GM19397 (cell line): Measurements from ENCODE around the gene TAF1.
"Not testable (repeated sequence)": the region's sequence is repeated elsewhere in the genome, so short reads cannot be mapped to it uniquely, and the experiment has no call there.

Experiments
- ATAC-seq: cut with Tn5 transposase; IDR thresholded peaks from one replicate; pipeline ENCODE4 v1.9.1; 2021; ENCODE audit warnings: mild to moderate bottlenecking, moderate library complexity; ENCODE audit not compliant: unreplicated experiment

TAF1 gene, protein sequence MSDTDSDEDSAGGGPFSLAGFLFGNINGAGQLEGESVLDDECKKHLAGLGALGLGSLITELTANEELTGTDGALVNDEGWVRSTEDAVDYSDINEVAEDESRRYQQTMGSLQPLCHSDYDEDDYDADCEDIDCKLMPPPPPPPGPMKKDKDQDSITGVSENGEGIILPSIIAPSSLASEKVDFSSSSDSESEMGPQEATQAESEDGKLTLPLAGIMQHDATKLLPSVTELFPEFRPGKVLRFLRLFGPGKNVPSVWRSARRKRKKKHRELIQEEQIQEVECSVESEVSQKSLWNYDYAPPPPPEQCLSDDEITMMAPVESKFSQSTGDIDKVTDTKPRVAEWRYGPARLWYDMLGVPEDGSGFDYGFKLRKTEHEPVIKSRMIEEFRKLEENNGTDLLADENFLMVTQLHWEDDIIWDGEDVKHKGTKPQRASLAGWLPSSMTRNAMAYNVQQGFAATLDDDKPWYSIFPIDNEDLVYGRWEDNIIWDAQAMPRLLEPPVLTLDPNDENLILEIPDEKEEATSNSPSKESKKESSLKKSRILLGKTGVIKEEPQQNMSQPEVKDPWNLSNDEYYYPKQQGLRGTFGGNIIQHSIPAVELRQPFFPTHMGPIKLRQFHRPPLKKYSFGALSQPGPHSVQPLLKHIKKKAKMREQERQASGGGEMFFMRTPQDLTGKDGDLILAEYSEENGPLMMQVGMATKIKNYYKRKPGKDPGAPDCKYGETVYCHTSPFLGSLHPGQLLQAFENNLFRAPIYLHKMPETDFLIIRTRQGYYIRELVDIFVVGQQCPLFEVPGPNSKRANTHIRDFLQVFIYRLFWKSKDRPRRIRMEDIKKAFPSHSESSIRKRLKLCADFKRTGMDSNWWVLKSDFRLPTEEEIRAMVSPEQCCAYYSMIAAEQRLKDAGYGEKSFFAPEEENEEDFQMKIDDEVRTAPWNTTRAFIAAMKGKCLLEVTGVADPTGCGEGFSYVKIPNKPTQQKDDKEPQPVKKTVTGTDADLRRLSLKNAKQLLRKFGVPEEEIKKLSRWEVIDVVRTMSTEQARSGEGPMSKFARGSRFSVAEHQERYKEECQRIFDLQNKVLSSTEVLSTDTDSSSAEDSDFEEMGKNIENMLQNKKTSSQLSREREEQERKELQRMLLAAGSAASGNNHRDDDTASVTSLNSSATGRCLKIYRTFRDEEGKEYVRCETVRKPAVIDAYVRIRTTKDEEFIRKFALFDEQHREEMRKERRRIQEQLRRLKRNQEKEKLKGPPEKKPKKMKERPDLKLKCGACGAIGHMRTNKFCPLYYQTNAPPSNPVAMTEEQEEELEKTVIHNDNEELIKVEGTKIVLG (N-terminal part only)

DNA sequence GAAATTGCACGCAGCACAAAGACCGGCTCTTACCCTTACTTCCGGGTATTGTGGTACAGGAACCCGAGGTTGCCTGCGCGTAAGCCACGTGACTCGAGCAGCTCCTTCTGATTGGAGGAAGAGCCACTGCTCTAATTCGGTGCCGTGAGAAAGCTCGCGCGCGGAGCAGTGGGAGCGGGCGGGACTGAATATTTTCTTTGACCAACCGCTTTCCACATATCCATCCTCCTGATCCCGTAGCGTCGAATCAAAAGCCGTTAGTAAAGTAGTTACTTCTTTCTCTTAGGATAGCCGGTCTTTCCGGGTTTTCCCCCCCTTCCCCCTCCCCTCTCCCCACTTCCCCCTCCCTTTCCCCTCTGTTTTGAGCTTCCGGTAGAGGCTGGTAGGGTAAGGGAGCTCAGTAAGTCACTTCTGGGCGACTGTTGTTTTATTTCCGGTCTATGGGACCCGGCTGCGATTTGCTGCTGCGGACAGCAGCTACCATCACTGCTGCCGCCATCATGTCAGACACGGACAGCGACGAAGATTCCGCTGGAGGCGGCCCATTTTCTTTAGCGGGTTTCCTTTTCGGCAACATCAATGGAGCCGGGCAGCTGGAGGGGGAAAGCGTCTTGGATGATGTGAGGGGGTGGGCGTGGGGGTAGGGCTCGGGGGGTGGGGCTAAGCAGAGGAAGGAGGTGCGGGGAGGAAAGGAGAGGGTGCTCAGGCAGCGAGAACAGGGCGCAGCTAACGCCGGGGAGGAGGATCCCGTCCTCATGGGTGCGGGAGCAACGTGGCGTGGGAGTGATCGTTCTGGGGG lies at the start of gene TAF1:
TAF1 (plus strand) TSS at position 483 of the 799 bp plus-strand sequence; CDS start at position 501, 18 bp downstream.
- ATAC-seq, result peak; percentile 88

DNA sequence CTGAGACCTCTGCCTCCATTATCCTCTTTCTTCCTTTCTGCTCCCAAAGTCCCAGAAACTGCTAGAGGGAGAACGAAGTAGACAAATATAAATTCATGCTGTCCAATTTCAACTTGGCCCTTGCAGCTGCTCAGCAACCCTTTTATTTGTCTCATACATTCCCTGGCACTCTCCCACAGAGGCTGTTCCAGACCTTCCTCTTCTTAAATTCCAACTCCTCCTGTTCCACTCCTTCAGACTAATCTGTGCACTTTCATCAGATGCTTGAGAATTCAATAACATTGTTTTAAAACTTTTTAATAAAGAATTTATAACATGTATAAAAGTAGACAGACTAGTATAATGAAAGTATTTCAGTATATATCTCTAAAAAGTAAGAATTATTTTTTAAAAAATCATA lies 49.2 kb upstream of the TAF1 start:
- not testable (repeated sequence) for ATAC-seq

DNA sequence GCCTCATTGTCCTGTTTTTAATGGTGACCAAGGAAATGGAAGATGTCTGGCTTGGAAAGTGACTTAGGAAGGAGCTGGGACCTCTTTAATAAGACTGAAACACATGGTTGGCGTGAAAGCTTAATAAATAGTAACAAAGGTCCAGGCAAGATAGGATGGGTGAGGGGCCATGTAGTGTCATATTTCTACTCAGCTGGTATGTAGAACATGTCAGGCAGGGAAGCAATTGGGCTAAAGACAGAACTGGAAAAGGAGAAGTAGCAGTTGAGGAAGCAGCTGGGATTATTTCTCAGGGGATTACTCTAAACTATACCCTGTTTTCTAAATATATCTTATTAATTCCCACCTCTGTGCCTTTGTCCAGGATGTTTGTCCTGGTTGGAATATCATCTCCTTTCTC lies 46.0 kb upstream of the TAF1 start:
- no peak for ATAC-seq

DNA sequence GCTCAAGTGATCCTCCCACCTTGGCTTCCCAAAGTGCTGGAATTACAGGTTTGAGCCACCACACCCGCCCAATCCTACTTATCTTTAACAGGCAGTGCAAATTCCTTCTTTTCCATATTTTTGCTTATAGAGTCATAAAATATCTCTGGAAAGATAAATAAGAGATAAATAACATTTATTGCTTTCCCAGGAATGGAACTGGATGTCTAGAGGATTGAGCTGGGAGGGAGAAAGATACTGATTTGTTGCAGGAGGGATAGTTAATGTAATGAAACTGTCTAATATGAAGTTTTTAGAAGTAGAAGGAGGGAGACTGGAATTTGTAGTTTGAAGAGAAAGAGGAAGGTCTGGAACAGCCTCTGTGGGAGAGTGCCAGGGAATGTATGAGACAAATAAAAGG lies 44.4 kb upstream of the TAF1 start:
- ATAC-seq, result no peak

DNA sequence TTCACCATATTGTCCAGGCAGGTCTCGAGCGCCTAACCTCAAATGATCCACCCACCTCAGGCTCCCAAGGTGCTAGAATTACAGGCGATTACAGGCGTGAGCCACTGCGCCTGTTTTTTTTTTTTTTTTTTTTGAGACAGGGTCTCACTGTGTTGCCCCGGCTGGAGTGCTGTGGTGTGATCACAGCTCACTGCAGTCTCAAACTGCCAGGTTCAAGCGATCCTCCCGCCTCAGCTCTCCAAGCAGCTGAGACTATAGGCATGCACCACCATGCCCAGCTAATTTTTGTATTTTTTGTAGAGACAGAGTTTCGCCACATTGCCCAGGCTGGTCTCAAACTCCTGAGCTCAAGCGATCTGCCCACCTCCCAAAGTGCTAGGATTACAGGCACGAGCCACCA lies 41.7 kb upstream of the TAF1 start:
- ATAC-seq, result not testable (repeated sequence)

DNA sequence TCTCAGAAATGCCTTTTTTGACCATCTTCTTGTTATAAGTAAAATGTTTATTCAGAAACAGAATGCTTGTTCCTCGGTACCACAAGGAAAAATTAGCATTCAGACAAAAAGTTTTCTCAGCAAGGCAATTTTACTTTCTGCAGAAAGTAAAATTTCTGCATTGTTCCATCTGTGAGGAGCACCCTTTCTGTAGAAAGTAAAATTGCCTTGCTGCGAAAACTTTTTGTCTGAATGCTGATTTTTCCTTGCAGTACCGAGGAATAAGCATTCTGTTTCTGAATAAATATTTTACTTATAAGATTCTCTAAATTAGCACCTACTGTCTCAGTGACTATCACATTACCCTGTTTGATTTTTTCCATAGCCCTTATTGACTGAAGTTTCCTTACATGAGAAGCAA lies 39.8 kb upstream of the TAF1 start:
- ATAC-seq, result no peak

DNA sequence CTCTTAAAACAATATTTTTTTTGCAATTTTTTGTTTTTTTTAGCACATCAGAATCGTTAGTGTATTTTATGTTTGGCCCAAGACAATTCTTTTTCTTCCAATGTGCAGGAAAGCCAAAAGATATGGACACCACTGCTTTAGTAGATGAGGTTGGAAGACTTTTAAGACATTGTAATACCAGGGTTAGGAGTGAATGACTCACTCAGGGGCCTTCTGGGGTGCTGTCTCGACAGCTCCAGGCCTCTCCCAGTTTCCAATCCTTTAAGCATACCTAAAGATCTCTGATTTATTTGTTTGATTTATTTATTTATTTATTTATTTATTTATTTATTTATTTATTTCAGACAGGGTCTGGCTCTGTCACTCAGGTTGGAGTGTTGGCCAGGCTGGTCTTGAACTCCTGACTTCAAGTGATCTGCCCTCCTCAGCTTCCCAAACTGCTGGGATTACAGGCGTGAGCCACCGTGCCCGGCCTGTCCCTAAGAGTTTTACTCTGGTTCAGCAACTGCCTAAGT lies 16.9 kb upstream of the TAF1 start:
- not testable (repeated sequence) for ATAC-seq

DNA sequence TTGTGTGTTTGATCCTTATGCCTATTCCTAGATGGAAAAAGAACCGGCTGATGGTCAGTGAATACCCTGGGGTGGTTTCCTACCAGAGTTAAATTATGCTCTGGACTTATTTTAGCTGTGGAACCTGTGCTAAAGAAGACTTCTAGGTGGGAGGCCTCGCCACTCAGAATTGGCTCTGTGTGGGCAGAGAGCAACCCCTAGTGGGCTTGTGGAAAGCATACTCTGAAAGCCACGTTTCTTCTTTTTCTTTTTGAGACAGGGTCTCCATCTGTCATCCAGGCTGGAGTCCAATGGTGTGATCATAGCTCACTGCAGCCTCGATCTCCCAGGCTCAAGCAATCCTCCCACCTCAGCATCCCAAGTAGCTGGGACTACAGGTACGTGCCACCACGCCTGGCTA lies 16.3 kb upstream of the TAF1 start:
- not testable (repeated sequence) for ATAC-seq

DNA sequence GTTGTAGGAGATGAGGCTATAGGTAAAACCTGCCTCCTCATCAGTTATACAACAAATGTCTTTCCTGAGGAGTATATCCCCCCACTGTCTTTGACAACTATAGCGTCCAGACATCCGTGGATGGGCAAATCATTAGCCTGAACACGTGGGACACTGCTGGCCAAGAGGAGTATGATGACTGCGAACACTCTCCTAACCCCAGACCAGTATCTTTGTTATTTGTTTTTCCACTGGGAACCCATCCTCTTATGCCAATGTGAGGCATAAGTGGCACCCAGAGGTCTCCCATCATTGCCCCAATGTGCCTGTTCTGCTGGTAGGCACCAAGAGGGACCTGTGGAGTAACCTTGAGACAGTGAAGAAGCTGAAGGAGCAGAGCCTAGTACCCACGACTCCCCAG lies 13.7 kb upstream of the TAF1 start:
- not testable (repeated sequence) for ATAC-seq

DNA sequence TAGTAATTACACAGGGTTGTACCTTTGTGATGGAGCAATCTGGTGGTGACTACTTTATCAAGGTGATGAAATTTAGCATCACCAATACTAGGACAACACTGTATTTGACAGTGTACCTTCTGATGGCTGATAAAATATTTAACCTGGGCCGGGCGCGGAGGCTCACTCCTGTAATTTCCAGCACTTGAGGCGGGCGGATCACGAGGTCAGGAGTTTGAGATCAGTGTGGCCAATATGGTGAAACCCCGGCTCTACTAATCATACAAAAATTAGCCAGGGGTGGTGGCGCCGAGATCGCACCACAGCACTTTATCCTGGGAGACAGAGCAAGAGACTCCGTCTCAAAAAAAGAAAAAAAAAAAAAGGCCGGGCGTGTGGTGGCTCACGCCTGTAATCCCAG lies 1.9 kb upstream of the TAF1 start:
- no peak for ATAC-seq

DNA sequence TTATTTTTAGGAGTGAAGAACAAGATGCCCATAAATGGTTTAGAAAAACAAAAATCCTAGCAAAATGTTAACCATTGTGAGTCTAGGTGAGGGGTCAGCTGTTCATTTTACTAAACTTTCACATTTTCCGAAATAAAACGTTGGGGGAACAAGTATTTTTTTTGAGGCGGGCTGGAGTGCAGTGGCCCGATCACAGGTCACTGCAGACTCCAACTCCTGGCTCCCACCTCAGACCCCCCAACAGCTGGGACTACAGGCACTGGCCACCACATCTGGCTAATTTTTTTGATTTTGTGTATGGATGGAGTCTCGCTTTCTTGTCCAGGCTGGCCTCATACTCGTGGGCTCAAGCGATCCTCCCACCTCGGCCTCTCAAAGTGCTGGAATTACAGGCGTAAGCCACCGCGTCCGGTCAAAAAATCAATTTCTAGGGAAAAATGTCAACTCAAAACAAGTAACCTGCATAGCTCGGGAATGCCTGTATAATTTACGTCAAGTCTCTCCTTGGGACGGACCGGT lies 742 bp upstream of the TAF1 start:
- no peak for ATAC-seq

DNA sequence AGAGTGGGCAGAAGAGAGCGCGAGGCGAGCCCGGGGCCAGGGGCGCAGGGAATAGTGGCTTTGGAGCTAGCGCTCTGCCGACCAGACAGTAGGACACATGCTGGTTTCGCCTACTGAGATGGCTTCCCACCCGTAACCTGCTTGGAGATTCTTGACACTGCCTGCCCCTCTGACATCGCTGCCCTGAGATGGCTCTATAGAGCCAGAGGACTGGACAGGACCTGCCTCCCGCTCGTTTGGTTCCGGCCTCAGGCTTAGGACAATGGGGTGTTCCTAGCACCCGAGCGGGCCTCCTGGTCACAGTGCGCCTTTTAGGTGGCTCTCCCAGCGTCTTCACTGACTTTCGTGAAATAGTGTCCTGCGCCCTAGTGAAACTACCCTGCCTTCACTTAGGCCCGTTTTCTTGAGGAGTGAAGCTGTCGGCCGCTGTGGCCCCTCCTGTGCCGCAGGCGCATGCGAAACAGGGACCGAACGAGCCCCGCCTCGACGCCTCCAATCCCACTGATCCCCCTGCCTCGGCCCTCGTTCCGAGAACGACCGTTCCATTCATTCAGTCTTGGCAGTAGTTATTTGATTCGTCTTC lies 608 bp downstream of the TAF1 start:
- ATAC-seq, result peak; percentile 2

DNA sequence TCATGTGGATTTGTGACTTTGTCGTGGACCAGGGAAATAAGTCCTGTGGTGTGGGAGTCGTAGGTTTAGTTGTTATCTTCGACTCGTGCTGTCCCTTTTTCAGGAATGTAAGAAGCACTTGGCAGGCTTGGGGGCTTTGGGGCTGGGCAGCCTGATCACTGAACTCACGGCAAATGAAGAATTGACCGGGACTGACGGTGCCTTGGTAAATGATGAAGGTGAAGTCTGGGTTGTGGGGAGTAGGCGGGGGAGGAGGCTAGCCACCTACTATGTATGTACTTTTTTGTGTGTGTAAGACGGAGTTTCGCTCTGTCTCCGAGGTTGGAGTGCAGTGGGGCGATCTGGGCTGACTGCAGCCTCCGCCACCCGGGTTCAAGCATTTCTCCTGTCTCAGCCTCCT lies 1.2 kb downstream of the TAF1 start:
- ATAC-seq, result no peak

DNA sequence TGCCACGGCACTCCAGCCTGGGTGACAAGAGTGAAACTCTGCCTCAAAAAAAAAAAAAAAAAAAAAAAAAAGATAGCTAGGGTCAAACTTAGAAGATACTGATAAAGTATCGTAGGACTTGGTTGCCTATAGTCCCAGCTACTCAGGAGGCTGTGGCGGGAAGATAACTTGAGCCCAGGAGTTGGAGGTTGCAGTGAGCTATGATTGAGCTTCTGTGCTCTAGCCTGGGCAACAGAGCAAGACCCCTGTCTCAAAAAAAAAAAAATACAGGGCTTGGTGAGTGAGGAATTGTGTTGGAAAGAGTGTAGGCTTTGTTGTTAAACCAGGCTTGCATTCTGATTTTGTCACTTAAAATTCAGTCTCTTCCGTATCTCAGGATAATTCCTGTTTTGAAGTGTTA lies 6.2 kb downstream of the TAF1 start:
- no peak for ATAC-seq

DNA sequence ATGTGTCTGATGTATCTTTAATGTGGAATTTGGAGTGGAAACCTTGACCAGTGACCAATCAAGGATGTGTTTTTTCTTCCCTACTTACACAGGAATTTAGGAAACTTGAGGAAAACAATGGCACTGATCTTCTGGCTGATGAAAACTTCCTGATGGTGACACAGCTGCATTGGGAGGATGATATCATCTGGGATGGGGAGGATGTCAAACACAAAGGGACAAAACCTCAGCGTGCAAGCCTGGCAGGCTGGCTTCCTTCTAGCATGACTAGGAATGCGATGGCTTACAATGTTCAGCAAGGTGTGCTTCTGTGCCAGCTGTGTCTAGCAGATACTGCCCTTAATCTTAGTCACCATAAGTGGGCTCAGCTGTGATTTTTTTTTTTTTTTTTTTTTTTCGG lies 12.6 kb downstream of the TAF1 start:
- no peak for ATAC-seq

DNA sequence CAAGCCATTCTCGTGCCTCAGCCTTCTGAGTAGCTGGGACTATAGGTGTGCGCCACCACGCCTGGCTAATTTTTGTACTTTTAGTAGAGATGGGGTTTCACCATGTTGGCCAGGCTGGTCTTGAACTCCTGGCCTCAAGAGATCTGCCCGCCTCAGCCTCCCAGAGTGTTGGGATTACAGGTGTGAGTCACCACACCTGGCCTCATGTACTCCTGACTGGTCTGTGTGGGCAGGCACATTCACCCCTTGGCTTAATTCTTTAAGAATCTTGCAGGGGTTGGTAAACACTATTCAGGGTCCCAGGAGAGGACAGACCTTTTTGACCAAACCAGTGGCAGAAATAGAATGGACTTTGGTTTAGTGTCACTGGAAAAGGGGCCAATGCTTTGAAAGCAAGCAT lies 25.6 kb downstream of the TAF1 start:
- ATAC-seq, result not testable (repeated sequence)

DNA sequence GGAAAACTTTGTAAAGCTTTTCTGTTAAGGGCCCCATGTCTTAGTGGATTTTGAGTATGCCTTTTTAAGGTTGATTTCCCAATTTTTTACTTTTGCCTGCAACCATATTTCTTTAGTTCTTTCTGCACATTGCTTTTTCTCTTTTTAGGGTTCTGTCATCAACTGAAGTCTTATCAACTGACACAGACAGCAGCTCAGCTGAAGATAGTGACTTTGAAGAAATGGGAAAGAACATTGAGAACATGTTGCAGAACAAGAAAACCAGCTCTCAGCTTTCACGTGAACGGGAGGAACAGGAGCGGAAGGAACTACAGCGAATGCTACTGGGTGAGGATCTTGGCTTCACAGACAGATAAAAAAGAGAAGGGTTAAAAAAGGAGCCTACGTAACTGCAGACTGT lies 27.8 kb downstream of the TAF1 start:
- no peak for ATAC-seq

DNA sequence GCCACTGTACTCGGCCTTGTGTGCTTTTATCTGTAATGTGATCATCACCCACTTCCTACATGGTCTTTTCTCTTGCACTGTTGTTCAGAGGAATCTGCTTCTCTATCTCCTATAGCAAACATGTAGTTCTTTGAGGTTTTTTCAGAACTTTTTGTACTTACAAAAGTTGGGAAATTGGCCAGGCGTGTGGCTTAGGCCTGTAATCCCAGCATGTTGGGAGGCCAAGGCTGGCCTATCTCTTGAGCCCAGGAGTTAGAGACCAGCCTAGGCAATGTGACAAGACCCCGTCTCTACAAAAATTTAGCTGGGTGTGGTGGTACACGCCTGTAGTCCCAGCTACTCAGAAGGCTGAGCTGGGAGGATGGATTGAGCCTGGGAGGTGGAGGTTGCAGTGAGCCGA lies 30.4 kb downstream of the TAF1 start:
- no peak for ATAC-seq

DNA sequence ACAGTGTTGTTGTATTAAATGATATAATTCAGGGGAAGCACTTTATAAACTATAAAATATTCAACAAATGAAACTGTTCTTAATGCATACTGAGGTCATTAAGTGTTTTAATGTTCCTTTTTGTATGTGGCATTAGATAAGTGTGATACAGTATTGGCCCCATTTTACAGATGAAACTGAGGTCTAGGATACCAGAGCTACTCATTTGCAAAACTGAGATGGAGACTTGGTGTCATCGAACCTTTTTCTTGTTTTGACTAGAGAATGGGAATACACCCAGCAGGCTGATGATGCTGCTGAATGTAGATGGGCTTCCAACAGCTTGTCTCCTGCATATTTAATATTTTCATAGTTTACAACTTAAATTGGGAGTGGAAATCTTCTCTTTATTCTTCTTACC lies 34.6 kb downstream of the TAF1 start:
- ATAC-seq, result no peak
